PC-9 (cell line): ENCODE data around the gene CXXC5.

ENCODE experiments used
- EZH2 ChIP-seq: fragments of 200-600 bp; sonication (generic); IDR thresholded peaks from 2 replicates; pipeline ENCODE4 v1.8.0; 2017; ENCODE audit warnings: antibody characterized with exemption, low read depth
- TF ChIP-seq, protein P1 (sequence below): fragments of 200-600 bp; sonication (generic); conservative IDR thresholded peaks from 2 replicates; pipeline ENCODE4 v1.6.1; 2017; ENCODE audit warnings: mixed run types, antibody characterized with exemption, mild to moderate bottlenecking, moderate library complexity

- TF ChIP-seq, protein P1, sequence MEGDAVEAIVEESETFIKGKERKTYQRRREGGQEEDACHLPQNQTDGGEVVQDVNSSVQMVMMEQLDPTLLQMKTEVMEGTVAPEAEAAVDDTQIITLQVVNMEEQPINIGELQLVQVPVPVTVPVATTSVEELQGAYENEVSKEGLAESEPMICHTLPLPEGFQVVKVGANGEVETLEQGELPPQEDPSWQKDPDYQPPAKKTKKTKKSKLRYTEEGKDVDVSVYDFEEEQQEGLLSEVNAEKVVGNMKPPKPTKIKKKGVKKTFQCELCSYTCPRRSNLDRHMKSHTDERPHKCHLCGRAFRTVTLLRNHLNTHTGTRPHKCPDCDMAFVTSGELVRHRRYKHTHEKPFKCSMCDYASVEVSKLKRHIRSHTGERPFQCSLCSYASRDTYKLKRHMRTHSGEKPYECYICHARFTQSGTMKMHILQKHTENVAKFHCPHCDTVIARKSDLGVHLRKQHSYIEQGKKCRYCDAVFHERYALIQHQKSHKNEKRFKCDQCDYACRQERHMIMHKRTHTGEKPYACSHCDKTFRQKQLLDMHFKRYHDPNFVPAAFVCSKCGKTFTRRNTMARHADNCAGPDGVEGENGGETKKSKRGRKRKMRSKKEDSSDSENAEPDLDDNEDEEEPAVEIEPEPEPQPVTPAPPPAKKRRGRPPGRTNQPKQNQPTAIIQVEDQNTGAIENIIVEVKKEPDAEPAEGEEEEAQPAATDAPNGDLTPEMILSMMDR: no peak
- no peak for TF ChIP-seq EZH2
Measured at GRCh38 chr5:139688088-139688702, 40.0 kb downstream of the CXXC5 start.
